Esophagus muscularis mucosa (tissue), 4 donors: ENCODE results near the gene RPP38.

Experiments
- CTCF ChIP-seq, 3 experiments: fragments of 200-600 bp in 2 of 3; fragments of 450-650 bp in 1 of 3; sonication (generic) in 2 of 3; IDR thresholded peaks; one replicate each; pipeline ENCODE4 v1.5.1; 2017 to 2019; ENCODE audit warnings: antibody characterized with exemption in 3 of 3, mild to moderate bottlenecking in 2 of 3, moderate library complexity in 1 of 3
- EP300 ChIP-seq: sonication (generic); formaldehyde crosslinking; IDR thresholded peaks from one replicate; pipeline ENCODE4 v1.6.1; 2017; ENCODE audit warnings: antibody characterized with exemption
- POLR2A ChIP-seq: fragments of 450-650 bp; IDR thresholded peaks from one replicate; pipeline ENCODE4 v1.6.1; 2017; ENCODE audit warnings: antibody characterized with exemption, moderate library complexity, mild to moderate bottlenecking, low read depth
- POLR2AphosphoS5 ChIP-seq, 2 donors: sonication (generic); formaldehyde crosslinking; IDR thresholded peaks; one replicate each; pipeline ENCODE4 v1.6.1; 2017; ENCODE audit warnings: antibody characterized with exemption in 2 of 2

GRCh38 chr10:15136129-15137035 is 39.2 kb downstream of the RPP38 start:
- no peak for TF ChIP-seq CTCF (IDR thresholded peaks at IDR 0.05)
- TF ChIP-seq EP300, result no peak
- TF ChIP-seq POLR2A, result no peak
- no peak for TF ChIP-seq POLR2AphosphoS5 (IDR thresholded peaks at IDR 0.05)
